ENCODE data around the gene GNB1.

- TF ChIP-seq POLR2AphosphoS5 (IDR thresholded peaks at IDR 0.05; ENCODE audit: borderline replicate concordance, low read depth, low read length) (no peak), EZH2 (IDR thresholded peaks at IDR 0.05) (no peak), FOXP2 (optimal IDR thresholded peaks at IDR 0.05; ENCODE audit: control extremely low read depth, extremely low read length, insufficient read depth) (no peak)
These were observed 75.1 kb downstream of the GNB1 start for GRCh38 chr1:1815606-1816281.
